Keratinocyte (primary cell): ENCODE measurements around the gene CACNB2. TPM values are rescaled to one million over a fixed set of nuclear protein-coding genes. Genes with fewer than 3 reads are reported as not detected.

ENCODE experiments used
- DNase-seq: peaks from one replicate; pipeline ENCODE4 v3.0.0-alpha.2; 2011; ENCODE audit warnings: low read depth, missing footprints, low spot score
- FAIRE-seq: peaks from 2 replicates; lab custom pipeline; 2011; peaks lifted over from hg19 to GRCh38; lab: Jason Lieb, UNC
- H2AFZ ChIP-seq: 2 replicates; pipeline ENCODE4 v1.6.0; 2012; ENCODE audit warnings: low read length, control low read depth, inconsistent platforms; ENCODE audit not compliant: control insufficient read depth
- H3K27ac ChIP-seq: 2 replicates; pipeline ENCODE4 v1.5.1; 2011; ENCODE audit warnings: low read length; ENCODE audit not compliant: control insufficient read depth, insufficient read depth
- H3K27me3 ChIP-seq: 3 replicates; pipeline ENCODE4 v1.6.0; 2011; ENCODE audit warnings: low read length; ENCODE audit not compliant: control insufficient read depth, insufficient read depth; ENCODE audit errors: extremely low read depth
- H3K36me3 ChIP-seq, 2 experiments: 2 replicates in 1 of 2; 3 replicates in 1 of 2; pipeline ENCODE4 v1.5.1; 2011; ENCODE audit warnings: low read length in 2 of 2, mild to moderate bottlenecking in 1 of 2; ENCODE audit not compliant: control insufficient read depth in 2 of 2, insufficient read depth in 2 of 2; ENCODE audit errors: extremely low read depth in 1 of 2
- H3K4me1 ChIP-seq: 3 replicates; pipeline ENCODE4 v1.5.1; 2011; ENCODE audit warnings: low read length; ENCODE audit not compliant: control insufficient read depth, insufficient read depth; ENCODE audit errors: extremely low read depth
- H3K4me2 ChIP-seq: 3 replicates; pipeline ENCODE4 v1.6.0; 2011; ENCODE audit warnings: low read depth, low read length; ENCODE audit not compliant: control insufficient read depth, insufficient read depth; ENCODE audit errors: extremely low read depth
- H3K4me3 ChIP-seq, 3 experiments: fragments of 200-600 bp in 1 of 3; sonication (generic) in 1 of 3; 2 replicates in 2 of 3; 3 replicates in 1 of 3; pipeline ENCODE4 v1.5.1; 2011 to 2016; ENCODE audit warnings: low read length in 3 of 3, mild to moderate bottlenecking in 3 of 3, control low read depth in 2 of 3, inconsistent platforms in 1 of 3, low read depth in 1 of 3, mixed read lengths in 1 of 3, mixed run types in 1 of 3, moderate library complexity in 1 of 3; ENCODE audit not compliant: control insufficient read depth in 2 of 3, insufficient read depth in 2 of 3; ENCODE audit errors: extremely low read depth in 1 of 3
- H3K79me2 ChIP-seq: 2 replicates; pipeline ENCODE4 v1.6.0; 2012; ENCODE audit warnings: low read length; ENCODE audit not compliant: control insufficient read depth, insufficient read depth
- H3K9ac ChIP-seq: 3 replicates; pipeline ENCODE4 v1.6.0; 2011; ENCODE audit warnings: low read length; ENCODE audit not compliant: control insufficient read depth, insufficient read depth; ENCODE audit errors: extremely low read depth
- H3K9me1 ChIP-seq: 3 replicates; pipeline ENCODE4 v1.6.0; 2011; ENCODE audit warnings: low read length; ENCODE audit not compliant: control insufficient read depth, insufficient read depth; ENCODE audit errors: extremely low read depth
- H3K9me3 ChIP-seq: 2 replicates; pipeline ENCODE4 v1.5.1; 2012; ENCODE audit warnings: low read depth, low read length; ENCODE audit not compliant: control insufficient read depth
- H4K20me1 ChIP-seq: 3 replicates; pipeline ENCODE4 v1.6.0; 2011; ENCODE audit warnings: low read length; ENCODE audit not compliant: control insufficient read depth, insufficient read depth; ENCODE audit errors: extremely low read depth
- EZH2 ChIP-seq: IDR thresholded peaks from one replicate; pipeline ENCODE4 v1.6.1; 2012; ENCODE audit warnings: inconsistent platforms, mild to moderate bottlenecking, low read length, moderate library complexity
- dilution Hi-C: fragments of 300-500 bp; cut with MboI; formaldehyde crosslinking; loops from one replicate; pipeline ENCODE4 v1.7.0; 2020; ENCODE audit warnings: low sequenced_read_pairs; ENCODE audit not compliant: extremely low pct_ligation_motif_present
- polyA plus RNA-seq, 5 experiments: library from polyadenylated mRNA; depleted of rRNA in 3 of 5; stranded (reverse) in 3 of 5; stranded (forward) in 1 of 5; unstranded in 1 of 5; fragments of >200 nt; gene quantifications; 1 replicate in 1 of 5; 2 replicates in 3 of 5; 3 replicates in 1 of 5; pipeline versions ENCODE4 v1.2.1 to v1.2.3, GENCODE V29; 2011 to 2012; ENCODE audit warnings: missing spikeins in 2 of 5, low read depth in 1 of 5, low replicate concordance in 1 of 5
- TF ChIP-seq, protein P1 (sequence below), 3 experiments: IDR thresholded peaks in 1 of 3; conservative IDR thresholded peaks in 1 of 3; optimal IDR thresholded peaks in 1 of 3; 2 replicates in 2 of 3; 3 replicates in 1 of 3; pipeline versions ENCODE3 to v1.5.1; 2011; ENCODE audit warnings: low read length in 3 of 3, mild to moderate bottlenecking in 3 of 3, moderate library complexity in 2 of 3, control low read depth in 1 of 3, inconsistent platforms in 1 of 3; ENCODE audit not compliant: insufficient read depth in 2 of 3; ENCODE audit errors: extremely low read depth in 1 of 3

The CACNB2 gene
- polyA plus RNA-seq, 1 donor (not counting 4 experiments of a cell fraction or from before 2014, with no cell fraction given): 0.03 TPM

DNA sequence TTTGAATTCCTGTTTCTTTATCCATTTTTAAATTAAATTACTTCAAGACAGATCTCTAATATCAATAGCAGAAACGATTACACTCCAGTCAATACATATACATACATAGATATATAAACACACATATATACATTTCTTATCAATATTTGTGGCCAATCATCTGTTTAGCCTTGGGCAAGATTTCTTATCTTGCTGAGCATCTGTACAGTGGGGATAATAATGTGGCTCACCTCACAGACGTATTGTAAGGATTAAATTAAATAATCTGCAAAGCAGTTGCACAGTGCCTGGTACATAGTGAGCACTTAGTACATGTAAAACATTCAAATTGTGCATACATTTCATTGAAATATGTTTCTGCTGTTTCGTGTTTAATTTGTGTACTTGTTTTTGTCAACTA is 17.5 kb upstream of the CACNB2 start:
- Histone ChIP-seq H2AFZ (no peak overlapping the region), H3K27me3 (no peaks in the 10 kb centered on the region), H3K4me3 (no peak overlapping the region), H3K36me3 (no peaks in the 10 kb centered on the region), H3K9me1 (no peaks in the 10 kb centered on the region), H4K20me1 (no peaks in the 10 kb centered on the region), H3K9ac (no peak overlapping the region), H3K4me2 (no peak overlapping the region), H3K4me1 (no peaks in the 10 kb centered on the region), H3K79me2 (no peaks in the 10 kb centered on the region), H3K27ac (no peak overlapping the region), H3K9me3 (no peaks in the 10 kb centered on the region)
- DNase-seq (no peak), FAIRE-seq (no peak)
- TF ChIP-seq, protein P1, sequence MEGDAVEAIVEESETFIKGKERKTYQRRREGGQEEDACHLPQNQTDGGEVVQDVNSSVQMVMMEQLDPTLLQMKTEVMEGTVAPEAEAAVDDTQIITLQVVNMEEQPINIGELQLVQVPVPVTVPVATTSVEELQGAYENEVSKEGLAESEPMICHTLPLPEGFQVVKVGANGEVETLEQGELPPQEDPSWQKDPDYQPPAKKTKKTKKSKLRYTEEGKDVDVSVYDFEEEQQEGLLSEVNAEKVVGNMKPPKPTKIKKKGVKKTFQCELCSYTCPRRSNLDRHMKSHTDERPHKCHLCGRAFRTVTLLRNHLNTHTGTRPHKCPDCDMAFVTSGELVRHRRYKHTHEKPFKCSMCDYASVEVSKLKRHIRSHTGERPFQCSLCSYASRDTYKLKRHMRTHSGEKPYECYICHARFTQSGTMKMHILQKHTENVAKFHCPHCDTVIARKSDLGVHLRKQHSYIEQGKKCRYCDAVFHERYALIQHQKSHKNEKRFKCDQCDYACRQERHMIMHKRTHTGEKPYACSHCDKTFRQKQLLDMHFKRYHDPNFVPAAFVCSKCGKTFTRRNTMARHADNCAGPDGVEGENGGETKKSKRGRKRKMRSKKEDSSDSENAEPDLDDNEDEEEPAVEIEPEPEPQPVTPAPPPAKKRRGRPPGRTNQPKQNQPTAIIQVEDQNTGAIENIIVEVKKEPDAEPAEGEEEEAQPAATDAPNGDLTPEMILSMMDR (optimal IDR thresholded peaks at IDR 0.05 in 1 of 3, IDR thresholded peaks at IDR 0.05 in 1 of 3, conservative IDR thresholded peaks at IDR 0.05 in 1 of 3; ENCODE audit: extremely low read depth in 1 of 3, insufficient read depth in 2 of 3, low read length in 3 of 3): no peak
- no peak for TF ChIP-seq EZH2
- dilution Hi-C loops: no loop called here

DNA sequence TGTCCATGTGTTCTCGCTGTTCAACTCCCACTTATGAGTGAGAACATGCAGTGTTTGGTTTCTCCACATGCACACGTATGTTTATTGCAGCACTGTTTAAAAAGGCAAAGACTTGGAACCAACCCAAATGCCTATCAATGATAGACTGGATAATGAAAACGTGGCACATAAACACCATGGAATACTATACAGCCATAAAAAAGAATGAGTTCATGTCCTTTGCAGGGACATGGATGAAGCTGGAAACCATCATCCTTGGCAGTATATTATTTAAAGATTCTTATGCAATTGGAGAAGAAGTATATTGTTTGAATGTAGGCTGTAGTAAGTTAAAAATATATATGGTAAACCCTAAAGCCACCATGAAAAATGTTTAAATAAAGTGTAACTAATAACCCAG is 7.2 kb upstream of the CACNB2 start:
- H3K4me3 ChIP-seq: no peak overlapping the region
- H3K4me2 ChIP-seq: no peak overlapping the region
- no peaks in the 10 kb centered on the region for H3K27me3 ChIP-seq
- H3K27ac ChIP-seq: no peak overlapping the region
- no peaks in the 10 kb centered on the region for H3K36me3 ChIP-seq
- no peak for FAIRE-seq
- no peak overlapping the region for H3K9ac ChIP-seq
- no peaks in the 10 kb centered on the region for H3K9me1 ChIP-seq
- TF ChIP-seq, protein P1 (optimal IDR thresholded peaks at IDR 0.05 in 1 of 3, IDR thresholded peaks at IDR 0.05 in 1 of 3, conservative IDR thresholded peaks at IDR 0.05 in 1 of 3; ENCODE audit: extremely low read depth in 1 of 3, insufficient read depth in 2 of 3, low read length in 3 of 3): no peak
- no peak for TF ChIP-seq EZH2
- no peak overlapping the region for H2AFZ ChIP-seq
- dilution Hi-C loops: no loop called here
- no peaks in the 10 kb centered on the region for H3K9me3 ChIP-seq
- H3K4me1 ChIP-seq: no peaks in the 10 kb centered on the region
- no peak for DNase-seq
- no peaks in the 10 kb centered on the region for H4K20me1 ChIP-seq
- H3K79me2 ChIP-seq: no peaks in the 10 kb centered on the region
